Muscle of back (tissue), 11 donors: ENCODE results near the gene PRSS1. TPM values are rescaled to one million over a fixed set of nuclear protein-coding genes. Genes with fewer than 3 reads are reported as not detected.

Source experiments
- DNase-seq, 3 donors: peaks; one replicate each; pipeline versions ENCODE4 v3.0.0 to v3.0.0-alpha.2; 2013
- polyA plus RNA-seq, 10 donors: library from polyadenylated mRNA; unstranded; fragments of 120-200 nt; gene quantifications; one replicate each; pipeline ENCODE4 v1.2.1, GENCODE V29; 2013; ENCODE audit not compliant: insufficient read length in 10 of 10

The PRSS1 gene
- polyA plus RNA-seq, 10 donors, result 0.29 TPM; not detected in 9

GRCh38 chr7:142792593-142792992 lies 43.3 kb downstream of the PRSS1 start:
- no peak for DNase-seq

DNA sequence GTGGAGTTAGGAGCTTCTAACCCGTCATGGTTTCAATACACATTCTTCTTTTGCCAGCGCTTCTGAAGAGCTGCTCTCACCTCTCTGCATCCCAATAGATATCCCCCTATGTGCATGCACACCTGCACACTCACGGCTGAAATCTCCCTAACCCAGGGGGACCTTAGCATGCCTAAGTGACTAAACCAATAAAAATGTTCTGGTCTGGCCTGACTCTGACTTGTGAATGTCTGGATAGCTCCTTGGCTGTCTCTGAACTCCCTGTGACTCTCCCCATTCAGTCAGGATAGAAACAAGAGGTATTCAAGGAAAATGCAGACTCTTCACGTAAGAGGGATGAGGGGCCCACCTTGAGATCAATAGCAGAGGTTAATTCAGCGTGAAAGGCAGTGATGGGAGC lies 43.9 kb downstream of the PRSS1 start:
- DNase-seq, result no peak

DNA sequence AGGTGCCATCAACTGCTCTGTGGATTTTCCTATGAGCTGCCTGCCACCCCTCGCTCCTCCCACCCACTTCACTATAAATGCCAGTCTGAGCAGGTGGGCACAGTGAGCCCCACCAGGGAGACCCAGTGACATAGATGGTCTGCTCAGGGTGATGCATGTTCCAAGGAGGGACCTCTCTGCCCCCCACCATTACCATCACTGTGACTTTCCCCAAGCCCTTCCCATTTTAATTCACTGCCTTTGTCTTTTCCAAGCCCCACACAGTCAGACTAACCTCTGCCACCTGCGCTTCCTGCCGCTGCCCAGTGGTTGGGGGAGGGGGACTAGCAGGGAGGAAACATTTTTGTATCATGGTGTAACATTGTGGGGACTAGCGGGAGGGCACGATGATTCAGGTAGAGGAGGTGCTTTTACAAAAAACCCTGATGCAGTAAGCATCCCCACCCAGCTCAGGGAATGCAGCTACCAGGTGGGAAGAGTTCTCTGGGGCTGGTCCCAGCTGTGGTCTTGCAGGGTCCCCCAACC lies 46.1 kb downstream of the PRSS1 start:
- no peak for DNase-seq

- DNase-seq, result no peak
Observed at GRCh38 chr7:142796001-142796500, 46.8 kb downstream of the PRSS1 start.

GRCh38 chr7:142796501-142797390 lies 47.5 kb downstream of the PRSS1 start:
- no peak for DNase-seq

- DNase-seq, result no peak
Observed at GRCh38 chr7:142797391-142798377, 48.4 kb downstream of the PRSS1 start.

- DNase-seq, result no peak
Observed at GRCh38 chr7:142798451-142799436, 49.5 kb downstream of the PRSS1 start.

DNA sequence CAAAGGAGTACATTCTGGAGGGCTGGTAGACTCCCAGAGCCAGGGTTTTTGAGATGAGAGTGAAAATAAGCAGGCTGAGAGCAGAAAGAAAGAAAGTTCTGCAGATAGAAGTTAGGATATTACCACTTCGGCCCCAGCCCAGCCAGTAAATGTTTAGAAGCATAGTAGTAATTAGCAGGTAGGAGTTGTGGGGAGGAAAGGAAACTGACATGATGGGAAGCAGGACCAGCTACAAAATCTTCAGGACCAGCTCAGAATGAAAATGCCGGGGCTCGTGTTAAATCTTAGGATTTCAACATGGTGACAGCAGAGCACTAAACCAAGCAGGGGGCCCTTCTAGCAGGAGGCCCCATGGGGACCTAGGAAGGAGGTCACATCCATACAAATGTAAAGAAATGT lies 50.2 kb downstream of the PRSS1 start:
- no peak for DNase-seq

- no peak for DNase-seq
Observed at GRCh38 chr7:142800088-142800487, 50.8 kb downstream of the PRSS1 start.

DNA sequence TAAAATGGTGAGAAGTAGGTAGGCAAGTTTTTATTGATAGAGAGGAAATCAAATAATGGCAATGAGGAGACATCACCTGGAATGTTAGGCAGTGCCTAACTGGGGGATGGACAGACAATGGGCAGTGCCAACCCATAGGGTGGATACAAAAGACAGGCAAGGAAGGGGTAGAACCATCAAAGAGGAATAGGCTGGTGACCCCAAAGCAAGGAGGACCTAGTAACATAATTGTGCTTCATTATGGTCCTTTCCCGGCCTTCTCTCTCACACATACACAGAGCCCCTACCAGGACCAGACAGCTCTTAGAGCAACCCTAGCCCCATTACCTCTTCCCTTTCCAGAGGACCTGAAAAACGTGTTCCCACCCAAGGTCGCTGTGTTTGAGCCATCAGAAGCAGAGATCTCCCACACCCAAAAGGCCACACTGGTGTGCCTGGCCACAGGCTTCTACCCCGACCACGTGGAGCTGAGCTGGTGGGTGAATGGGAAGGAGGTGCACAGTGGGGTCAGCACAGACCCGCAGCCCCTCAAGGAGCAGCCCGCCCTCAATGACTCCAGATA lies 51.5 kb downstream of the PRSS1 start:
- no peak for DNase-seq

GRCh38 chr7:142801601-142802295 lies 52.5 kb downstream of the PRSS1 start:
- DNase-seq, result no peak

DNA sequence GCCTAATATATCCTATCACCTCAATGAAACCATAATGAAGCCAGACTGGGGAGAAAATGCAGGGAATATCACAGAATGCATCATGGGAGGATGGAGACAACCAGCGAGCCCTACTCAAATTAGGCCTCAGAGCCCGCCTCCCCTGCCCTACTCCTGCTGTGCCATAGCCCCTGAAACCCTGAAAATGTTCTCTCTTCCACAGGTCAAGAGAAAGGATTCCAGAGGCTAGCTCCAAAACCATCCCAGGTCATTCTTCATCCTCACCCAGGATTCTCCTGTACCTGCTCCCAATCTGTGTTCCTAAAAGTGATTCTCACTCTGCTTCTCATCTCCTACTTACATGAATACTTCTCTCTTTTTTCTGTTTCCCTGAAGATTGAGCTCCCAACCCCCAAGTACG lies 53.0 kb downstream of the PRSS1 start:
- DNase-seq, result no peak

Other genes with a start within 250 kb of the PRSS1 start
- not detected for gene PRSS2, start 21.5 kb downstream of the PRSS1 start, polyA plus RNA-seq
- gene EPHB6, start 105.6 kb downstream of the PRSS1 start, polyA plus RNA-seq, result 10 to 100 TPM in 2 of 10 donors, 1 to 10 TPM in 8; 3.1 to 13.9 (median 5.4) TPM
- 1 to 10 TPM in 1 of 10 donors, under 1 TPM in 8, not detected in 1; 0.12 to 1.2 (median 0.23) TPM for gene TRPV6, start 136.3 kb downstream of the PRSS1 start, polyA plus RNA-seq
- under 1 TPM in 4 of 10 donors, not detected in 6; 0.05 to 0.14 (median 0.10) TPM for gene TRPV5, start 184.3 kb downstream of the PRSS1 start, polyA plus RNA-seq
- under 1 TPM in 6 of 10 donors, not detected in 4; 0.16 to 0.60 (median 0.42) TPM for gene LLCFC1, start 190.0 kb downstream of the PRSS1 start, polyA plus RNA-seq
- gene KEL, start 212.9 kb downstream of the PRSS1 start, polyA plus RNA-seq, result 1 to 10 TPM in 4 of 10 donors, under 1 TPM in 6; 0.58 to 3.0 (median 0.89) TPM